EH (cell line): ENCODE data around the gene BHLHE40.
A peak's percentile ranks its signal among the peaks of the same experiment; 100 is the strongest.
"Not testable (repeated sequence)": the region's sequence is repeated elsewhere in the genome, so short reads cannot be mapped to it uniquely, and the experiment has no call there.

ENCODE experiments used
- DNase-seq: peaks from one replicate; pipeline ENCODE4 v3.0.0-alpha.2; 2015; ENCODE audit warnings: low read depth

The BHLHE40 gene

GRCh38 chr3:4961865-4962264 is 17.4 kb upstream of the BHLHE40 start:
- not testable (repeated sequence) for DNase-seq

DNA sequence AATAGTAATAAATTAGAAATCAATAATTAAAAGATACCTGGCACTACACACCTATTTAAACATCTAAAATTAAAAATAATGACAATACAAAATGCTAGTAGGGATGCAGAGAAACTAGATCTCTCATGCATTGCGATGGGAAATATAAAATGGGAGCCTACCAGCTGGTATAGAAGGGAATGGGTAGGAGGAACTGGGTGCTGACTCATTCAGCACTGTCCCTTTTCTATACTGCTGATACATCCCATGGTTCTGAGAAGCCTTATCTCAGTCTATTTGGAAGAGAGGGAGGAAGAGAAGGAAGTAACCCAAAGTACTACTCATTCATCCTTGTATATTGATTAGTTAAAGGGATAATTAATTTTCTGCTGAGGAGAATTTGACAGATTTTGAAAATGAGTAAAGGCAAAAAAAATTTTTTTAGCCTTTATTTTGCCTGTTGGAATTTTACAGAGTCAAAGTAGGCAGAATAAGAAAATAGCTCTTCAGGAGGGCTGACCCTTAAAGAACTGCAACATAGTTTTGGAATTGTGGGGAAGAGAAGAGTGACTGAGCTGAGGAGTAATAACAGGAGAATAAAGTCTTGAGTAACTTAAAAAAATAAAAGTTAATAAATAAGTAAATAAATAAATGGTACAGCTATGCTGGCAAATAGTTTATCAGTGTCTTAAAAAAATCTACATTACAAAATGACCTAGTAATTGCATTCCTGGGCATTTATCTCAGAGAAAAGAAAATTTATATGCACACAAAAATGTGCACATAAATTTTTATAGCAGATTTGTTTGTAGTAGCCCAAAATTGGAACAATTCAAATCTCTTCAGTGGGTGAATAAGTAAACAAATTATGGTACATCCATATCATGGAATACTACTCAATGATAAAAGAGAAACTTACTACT is 15.3 kb upstream of the BHLHE40 start:
- peak; percentile 51 for DNase-seq

DNA sequence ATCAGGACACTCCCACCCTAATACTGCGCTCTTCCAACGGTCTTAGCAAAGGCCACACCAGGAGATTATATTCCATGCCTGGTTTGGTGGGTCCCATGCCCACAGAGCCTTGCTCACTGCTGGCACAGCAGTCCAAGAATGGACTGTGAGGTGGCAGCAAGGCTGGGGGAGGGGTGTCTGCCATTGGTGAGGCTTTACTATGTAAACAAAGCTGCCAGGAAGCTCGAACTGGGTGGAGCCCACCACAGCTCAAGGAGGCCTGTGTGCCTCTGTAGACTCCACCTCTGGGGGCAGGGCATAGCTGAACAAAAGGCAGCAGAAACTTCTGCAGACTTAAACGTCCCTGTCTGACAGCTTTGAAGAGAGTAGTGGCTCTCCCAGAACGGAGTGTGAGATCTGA is 13.2 kb upstream of the BHLHE40 start:
- not testable (repeated sequence) for DNase-seq

GRCh38 chr3:4967683-4968082 is 11.6 kb upstream of the BHLHE40 start:
- DNase-seq, result not testable (repeated sequence)

- not testable (repeated sequence) for DNase-seq
Measured at GRCh38 chr3:4971437-4971836, 7.8 kb upstream of the BHLHE40 start.

GRCh38 chr3:4971838-4972237 is 7.4 kb upstream of the BHLHE40 start:
- no peak for DNase-seq

DNA sequence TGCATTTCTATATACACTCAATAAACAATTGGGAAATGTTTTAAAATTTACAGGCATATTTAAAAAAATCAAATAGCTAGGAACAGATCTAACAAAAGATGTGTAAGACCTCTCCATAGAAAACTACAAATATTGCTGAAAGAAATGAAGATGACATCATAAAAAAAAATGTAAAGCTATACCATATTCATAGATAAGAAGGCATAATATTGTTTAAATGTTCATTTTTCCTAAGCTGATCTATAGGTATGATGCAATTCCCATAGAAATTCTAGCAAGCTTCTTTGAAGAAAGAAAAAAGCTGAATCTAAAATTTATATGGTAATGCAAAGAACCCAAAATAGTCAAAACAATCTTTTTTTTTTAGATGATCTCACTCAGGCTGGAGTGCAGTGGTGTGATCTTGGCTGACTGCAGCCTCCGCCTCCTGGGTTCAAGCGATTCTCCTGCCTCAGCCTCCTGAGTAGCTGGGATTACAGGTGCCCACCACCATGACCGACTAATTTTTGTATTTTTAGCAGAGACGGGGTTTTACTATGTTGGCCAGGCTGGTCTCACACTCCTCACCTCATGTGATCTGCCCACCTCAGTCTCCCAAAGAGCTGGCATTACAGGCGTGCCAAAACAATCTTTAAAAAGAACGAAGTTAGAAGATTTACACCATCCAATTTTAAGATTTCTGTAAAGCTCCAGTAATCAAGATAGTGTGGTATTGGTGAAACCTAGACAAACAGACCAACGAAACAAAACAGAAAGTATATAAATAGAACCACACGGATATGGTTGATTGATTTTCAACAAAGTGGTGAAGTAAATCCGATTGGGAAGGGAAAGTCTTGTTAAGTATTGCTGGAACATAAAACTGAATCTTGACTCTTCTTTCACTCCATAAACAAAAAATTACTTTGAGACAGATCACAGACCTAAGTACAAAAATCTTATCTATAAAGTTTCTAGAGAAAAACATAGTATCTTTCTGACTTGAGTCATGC is 6.3 kb upstream of the BHLHE40 start:
- no peak for DNase-seq

DNA sequence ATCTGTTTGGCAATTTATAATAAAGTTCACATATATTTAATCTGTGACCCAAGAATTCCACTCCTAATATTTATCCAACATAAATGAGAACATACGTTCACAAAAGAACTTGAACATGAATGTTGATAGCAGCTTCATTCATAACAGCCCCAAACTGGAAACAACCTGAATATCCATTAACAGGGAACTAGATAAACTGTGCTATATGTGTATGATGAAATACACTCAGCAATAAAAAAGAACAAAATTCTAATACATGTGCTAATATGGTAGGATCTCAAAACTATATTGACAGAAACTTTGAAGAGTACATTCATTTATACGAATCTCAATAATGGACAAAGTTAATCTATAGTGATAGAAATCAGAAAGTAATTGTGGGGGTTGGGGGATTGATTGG is 5.1 kb upstream of the BHLHE40 start:
- no peak for DNase-seq

DNA sequence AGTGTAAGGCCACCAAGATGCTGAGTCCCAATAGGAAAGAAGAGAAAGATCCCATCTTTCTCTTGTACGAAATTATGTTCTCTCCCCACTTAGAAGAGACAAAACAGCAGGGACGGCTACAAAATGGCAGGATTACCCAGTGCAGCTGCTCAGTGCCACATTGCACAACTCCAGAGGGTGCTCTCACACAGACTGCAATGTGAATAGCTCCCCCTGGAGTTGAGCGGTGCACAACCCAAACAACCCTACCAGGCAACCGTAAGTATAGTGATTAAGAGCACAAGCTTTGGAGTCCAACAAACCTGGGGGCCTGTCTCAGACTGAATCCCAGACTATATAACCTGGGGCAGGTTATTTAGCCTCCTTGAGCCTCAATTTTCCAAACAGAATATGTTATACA is 3.1 kb upstream of the BHLHE40 start:
- peak; percentile 58 for DNase-seq

GRCh38 chr3:4977001-4977852 is 2.0 kb upstream of the BHLHE40 start:
- peak; percentile 81 for DNase-seq

DNA sequence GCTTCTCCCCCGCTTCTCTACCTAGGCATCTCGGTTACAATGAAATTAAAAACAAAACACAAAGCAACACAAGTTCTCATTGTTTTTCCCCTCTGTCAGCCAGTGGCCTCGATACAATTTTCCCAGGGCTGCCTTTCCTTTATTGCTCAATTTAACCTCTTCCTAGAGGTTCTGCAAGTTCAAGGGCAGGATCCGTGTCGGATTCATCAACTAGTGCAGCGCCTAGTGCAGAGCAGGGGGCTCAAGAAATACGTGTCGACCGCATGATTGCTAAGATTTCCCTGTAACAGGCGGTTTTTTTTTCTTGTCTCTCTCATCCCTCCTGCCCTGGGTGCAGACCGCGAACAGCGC is 1.4 kb upstream of the BHLHE40 start:
- DNase-seq, result no peak

- DNase-seq, result peak; percentile 99
Measured at GRCh38 chr3:4978204-4978965, 852 bp upstream of the BHLHE40 start.

DNA sequence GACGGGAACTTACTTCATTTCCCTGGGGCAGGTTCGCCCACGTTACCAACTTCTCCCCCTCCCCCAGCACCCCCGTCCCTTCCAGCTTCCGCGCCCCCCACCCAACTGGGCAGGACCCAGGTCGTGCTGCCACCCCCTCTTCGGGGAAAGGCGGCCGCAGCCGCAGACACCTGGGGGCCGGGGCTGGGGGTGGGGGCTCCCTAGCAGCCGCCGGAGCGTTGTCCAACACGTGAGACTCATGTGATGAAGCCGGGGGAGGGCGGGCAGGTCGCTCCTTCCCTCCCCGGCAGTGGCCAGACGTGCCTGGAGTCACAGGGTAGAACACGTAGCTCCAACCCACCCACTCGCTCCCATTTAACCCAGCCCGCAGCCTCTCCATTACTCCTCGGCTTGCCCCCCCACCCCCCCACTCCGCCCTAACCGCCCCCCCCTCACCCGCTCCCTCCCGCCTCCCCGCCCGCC is 240 bp upstream of the BHLHE40 start:
- peak; percentile 98 for DNase-seq

DNA sequence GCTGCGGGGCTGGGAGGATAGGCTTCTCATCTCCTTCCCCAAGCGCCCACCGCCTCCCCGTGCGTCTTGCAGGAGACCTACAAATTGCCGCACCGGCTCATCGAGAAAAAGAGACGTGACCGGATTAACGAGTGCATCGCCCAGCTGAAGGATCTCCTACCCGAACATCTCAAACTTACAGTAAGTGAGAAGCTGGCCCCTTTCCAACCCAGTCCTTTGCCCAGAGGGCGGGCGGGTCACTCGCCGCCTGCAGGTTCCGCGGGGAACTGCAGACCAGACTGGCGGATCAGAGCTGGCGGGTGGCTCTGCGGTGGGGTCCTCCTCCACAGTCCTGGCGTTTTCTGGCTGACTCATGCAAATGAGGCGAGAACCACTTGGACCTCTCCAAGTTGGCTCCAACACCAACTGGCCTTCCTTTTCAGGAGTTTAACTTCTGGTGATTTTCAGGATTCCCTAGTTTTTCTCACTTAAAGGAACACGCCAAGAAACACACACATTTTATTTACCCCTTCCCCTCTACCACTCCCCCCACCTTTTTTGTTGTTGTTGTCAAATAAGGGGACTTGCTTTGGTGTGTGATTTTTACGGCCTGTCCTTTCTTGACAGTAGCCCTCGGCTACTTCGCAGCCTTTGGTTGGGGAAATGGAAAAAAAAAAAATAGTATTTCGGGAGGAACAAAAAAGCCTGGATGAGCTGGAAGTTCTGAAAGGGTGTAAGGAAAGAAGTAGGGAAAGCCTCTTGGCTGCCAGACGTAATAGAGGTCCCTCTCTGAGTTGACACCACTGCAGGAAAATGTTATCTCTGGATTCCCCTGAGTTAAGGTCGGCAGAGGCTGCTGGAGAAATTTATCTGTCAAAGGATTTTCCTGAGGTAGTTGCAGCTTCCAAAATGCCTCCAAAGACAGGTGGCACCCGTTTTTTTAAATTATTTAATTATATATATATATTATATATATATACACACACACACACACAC is 1.3 kb downstream of the BHLHE40 start:
- DNase-seq, result peak; percentile 95

- DNase-seq, result peak; percentile 29
Measured at GRCh38 chr3:4981294-4981664, 2.0 kb downstream of the BHLHE40 start.

DNA sequence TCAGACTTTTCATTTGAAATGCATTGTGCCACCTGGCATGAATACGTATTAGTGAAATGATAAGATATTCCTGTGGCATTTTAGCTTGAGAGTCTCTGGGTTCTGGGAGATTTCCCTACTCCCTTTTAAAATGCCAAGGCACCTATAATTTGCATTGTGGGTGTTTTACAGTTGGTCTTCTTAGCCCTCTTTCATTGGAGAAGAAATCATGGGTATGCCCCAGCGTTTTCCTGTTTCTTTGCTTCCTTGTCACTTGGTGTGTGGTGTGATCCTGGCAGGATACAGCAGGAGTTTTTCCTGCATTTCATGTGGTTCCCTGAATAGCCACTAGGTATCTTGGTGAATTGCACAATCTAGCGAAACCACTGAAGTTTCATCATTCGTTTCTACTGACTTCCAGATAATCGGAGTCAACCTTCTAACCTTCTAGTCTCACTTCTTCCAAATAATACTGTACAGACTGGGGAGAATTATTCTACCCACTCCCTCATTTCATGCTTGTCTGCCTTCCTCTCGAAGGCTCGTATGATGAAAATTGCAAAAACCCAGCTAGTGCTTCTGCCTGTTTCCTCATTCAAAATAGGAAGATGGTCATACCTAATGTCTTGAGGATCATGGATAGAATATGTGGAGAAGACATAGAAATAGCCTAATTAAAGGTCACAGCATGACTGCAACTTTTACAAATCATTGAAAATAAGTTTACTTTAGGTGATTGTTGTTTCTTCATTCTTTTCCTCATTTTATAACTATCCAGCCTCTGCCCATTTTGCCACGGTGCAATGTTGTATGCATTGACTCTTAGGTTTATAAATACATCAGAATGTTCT is 2.6 kb downstream of the BHLHE40 start:
- DNase-seq, result peak; percentile 75

DNA sequence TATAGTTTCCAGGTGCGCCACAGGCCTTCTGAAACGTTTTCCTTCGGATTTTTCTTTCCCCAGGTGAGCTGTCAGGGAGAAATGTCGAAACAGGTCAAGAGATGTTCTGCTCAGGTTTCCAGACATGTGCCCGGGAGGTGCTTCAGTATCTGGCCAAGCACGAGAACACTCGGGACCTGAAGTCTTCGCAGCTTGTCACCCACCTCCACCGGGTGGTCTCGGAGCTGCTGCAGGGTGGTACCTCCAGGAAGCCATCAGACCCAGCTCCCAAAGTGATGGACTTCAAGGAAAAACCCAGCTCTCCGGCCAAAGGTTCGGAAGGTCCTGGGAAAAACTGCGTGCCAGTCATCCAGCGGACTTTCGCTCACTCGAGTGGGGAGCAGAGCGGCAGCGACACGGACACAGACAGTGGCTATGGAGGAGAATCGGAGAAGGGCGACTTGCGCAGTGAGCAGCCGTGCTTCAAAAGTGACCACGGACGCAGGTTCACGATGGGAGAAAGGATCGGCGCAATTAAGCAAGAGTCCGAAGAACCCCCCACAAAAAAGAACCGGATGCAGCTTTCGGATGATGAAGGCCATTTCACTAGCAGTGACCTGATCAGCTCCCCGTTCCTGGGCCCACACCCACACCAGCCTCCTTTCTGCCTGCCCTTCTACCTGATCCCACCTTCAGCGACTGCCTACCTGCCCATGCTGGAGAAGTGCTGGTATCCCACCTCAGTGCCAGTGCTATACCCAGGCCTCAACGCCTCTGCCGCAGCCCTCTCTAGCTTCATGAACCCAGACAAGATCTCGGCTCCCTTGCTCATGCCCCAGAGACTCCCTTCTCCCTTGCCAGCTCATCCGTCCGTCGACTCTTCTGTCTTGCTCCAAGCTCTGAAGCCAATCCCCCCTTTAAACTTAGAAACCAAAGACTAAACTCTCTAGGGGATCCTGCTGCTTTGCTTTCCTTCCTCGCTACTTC is 3.8 kb downstream of the BHLHE40 start:
- peak; percentile 32 for DNase-seq
